Ovary (tissue), 3 donors: ENCODE results near the gene MITF.

Source experiments
- CTCF ChIP-seq, 3 donors: fragments of 450-650 bp in 2 of 3; fragments of 200-600 bp in 1 of 3; IDR thresholded peaks; one replicate each; pipeline versions ENCODE4 v1.5.1 to v1.8.0; 2016 to 2022; ENCODE audit warnings: antibody characterized with exemption in 3 of 3, mild to moderate bottlenecking in 1 of 3
- EP300 ChIP-seq: sonication (generic); formaldehyde crosslinking; IDR thresholded peaks from one replicate; pipeline ENCODE4 v1.6.1; 2017; ENCODE audit warnings: antibody characterized with exemption
- POLR2A ChIP-seq: fragments of 450-650 bp; IDR thresholded peaks from one replicate; pipeline ENCODE4 v1.6.1; 2017; ENCODE audit warnings: antibody characterized with exemption, mild to moderate bottlenecking, moderate library complexity
- donor health status: DM: no; HTN: no; CAD: no.

GRCh38 chr3:69907554-69907953 lies 168.3 kb downstream of the MITF start:
- no peak for TF ChIP-seq CTCF (IDR thresholded peaks at IDR 0.05)
- no peak for TF ChIP-seq POLR2A
- no peak for TF ChIP-seq EP300
